Activated CD4-positive, alpha-beta memory T cell treated with anti-CD3 and anti-CD28 coated beads for 36 hours (primary cell): ENCODE results near the gene EXOC3L1. TPM values are rescaled to one million over a fixed set of nuclear protein-coding genes. Genes with fewer than 3 reads are reported as not detected.

Experiments
- CTCF ChIA-PET: fragments of 350-600 bp; sonication (Branson Sonifier 250); formaldehyde crosslinking; loops from one replicate; lab custom pipeline; 2021; ENCODE audit warnings: antibody characterized with exemption, inconsistent platforms; lab: Charles Lee
- POLR2A ChIA-PET: fragments of 350-600 bp; sonication (Branson Sonifier 250); formaldehyde crosslinking; loops from one replicate; lab custom pipeline; 2021; ENCODE audit warnings: antibody characterized with exemption; lab: Charles Lee
- DNase-seq: peaks from one replicate; pipeline ENCODE4 v3.0.0-alpha.2; 2020
- H3K27ac Mint-ChIP-seq: one replicate; pipeline ENCODE4 v1.8.0; 2021; ENCODE audit warnings: mixed read lengths
- H3K27me3 Mint-ChIP-seq: one replicate; pipeline ENCODE4 v1.8.0; 2021; ENCODE audit warnings: mixed read lengths
- H3K36me3 Mint-ChIP-seq: one replicate; pipeline ENCODE4 v1.8.0; 2021; ENCODE audit warnings: mixed read lengths
- H3K4me1 Mint-ChIP-seq: one replicate; pipeline ENCODE4 v1.8.0; 2021; ENCODE audit warnings: low read depth, mixed read lengths
- H3K4me3 Mint-ChIP-seq: one replicate; pipeline ENCODE4 v1.8.0; 2021; ENCODE audit warnings: mild to moderate bottlenecking, mixed read lengths
- H3K9me3 Mint-ChIP-seq: one replicate; pipeline ENCODE4 v1.8.0; 2021; ENCODE audit warnings: mixed read lengths
- intact Hi-C: fragments of 100-400 bp; cut with micrococcal nuclease; formaldehyde crosslinking; loops from one replicate; pipeline ENCODE4 v1.15.1; 2023
- total RNA-seq, 2 experiments: library from RNA; stranded (reverse); gene quantifications; one replicate each; pipeline ENCODE4 v1.2.3, GENCODE V29; 2021

EXOC3L1 gene
- total RNA-seq, 2 experiments from 2014 or later: not detected

DNA sequence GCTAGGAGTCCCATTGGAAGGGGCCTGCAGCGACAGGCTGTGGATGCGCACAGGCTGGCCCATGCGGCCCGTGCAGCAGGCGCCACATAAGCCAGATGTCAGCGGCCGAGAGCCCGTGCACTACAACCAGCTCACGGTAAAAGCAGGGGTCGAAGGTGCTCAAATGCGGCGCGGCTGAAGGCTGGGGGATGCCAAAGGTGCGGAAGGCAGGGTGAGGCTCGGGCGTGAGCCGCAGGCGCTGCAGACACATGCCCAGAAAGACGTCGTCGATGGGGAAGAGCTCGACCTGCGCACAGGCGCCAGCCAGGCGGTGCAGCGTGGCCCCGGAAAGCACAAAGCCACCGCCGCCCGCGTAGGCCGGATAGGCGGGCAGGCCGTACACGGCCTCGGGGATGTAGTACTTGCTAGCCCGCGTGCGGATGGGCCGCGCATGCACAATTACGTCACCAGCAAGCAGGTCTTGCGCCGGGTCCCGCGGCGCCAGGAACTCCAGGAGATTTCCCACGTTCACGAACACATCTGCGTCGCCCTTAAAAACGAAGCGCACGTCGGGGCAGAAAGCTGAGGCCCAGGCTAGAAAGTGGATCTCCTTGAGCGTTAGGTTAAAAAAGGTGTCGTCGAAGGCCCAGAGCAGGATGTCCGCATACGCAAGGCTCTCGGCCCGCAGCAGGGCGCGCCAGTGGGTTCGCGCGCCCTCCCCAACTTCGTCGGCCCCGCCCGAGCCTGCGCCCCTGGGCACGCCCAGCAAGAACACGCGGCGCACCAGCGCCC lies 40.5 kb downstream of the EXOC3L1 start:
- DNase-seq: no peak
- Mint-ChIP-seq H3K27me3 (no peaks in the 10 kb centered on the region), H3K27ac (peak overlapping the region; percentile 47), H3K4me1 (peaks cover 23% of the 10 kb centered on the region), H3K9me3 (no peaks in the 10 kb centered on the region), H3K36me3 (peaks cover 33% of the 10 kb centered on the region), H3K4me3 (peak overlapping the region; percentile 10)
- intact Hi-C loops: no loop called here
- ChIA-PET CTCF (interaction anchor here (1.1 to 14.8 kb wide), 3 partner anchors 11 to 132 kb away, joined by 3 to 350 read pairs (median 4); partner anchors contain the start of gene FBXL8), POLR2A (interaction anchor here (1.0 kb wide), 1 partner anchor 13 kb away, joined by 4 read pairs; no protein-coding TSS in a partner anchor)

DNA sequence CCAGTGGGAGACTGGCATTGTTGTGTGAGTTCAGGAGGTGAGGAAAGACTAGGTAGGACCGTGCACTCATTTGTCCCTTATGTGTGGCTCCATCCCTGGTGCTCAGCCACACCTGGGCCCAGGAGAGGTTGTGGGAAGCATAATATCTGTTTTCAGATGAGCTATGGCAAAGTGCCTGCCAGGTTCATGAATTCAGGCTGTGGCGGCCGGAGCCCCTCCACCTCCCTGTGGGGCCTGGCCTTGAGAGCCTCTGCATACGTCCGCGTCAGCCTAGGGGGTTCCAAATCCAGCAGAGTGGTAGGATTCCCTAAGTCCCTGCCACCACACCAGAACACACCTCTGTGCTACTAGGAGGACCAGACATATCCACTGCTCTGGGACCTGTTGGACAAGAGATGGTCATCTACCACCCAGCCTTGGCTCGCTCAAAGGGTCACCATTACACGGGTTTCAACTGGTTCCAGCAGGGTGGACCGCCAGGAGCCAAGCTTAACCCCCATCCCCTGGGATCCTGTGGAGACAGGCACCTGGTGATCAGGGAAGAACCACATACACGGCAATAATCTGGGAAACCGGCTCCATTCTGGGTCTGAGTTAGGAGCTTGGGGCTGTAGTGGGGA lies 41.2 kb downstream of the EXOC3L1 start:
- Mint-ChIP-seq H3K4me3 (peak overlapping the region; percentile 10), H3K27me3 (no peaks in the 10 kb centered on the region), H3K9me3 (no peaks in the 10 kb centered on the region), H3K36me3 (peaks cover 35% of the 10 kb centered on the region), H3K4me1 (peaks cover 18% of the 10 kb centered on the region), H3K27ac (no peak overlapping the region)
- DNase-seq: no peak
- ChIA-PET POLR2A (interaction anchor here (1.0 kb wide), 1 partner anchor 14 kb away, joined by 4 read pairs; no protein-coding TSS in a partner anchor), CTCF (interaction anchor here (1.1 kb wide), 2 partner anchors 12 to 131 kb away, joined by 3 to 4 read pairs; partner anchors contain the start of gene FBXL8)
- intact Hi-C loops: no loop called here

GRCh38 chr16:67148221-67148620 lies 41.7 kb downstream of the EXOC3L1 start:
- no peak overlapping the region for H3K27ac Mint-ChIP-seq
- DNase-seq: no peak
- CTCF ChIA-PET: interaction anchor here (1.1 kb wide), 1 partner anchor 130 kb away, joined by 4 read pairs; no protein-coding TSS in a partner anchor
- H3K4me3 Mint-ChIP-seq: no peak overlapping the region
- H3K9me3 Mint-ChIP-seq: no peaks in the 10 kb centered on the region
- H3K4me1 Mint-ChIP-seq: peaks cover 15% of the 10 kb centered on the region
- POLR2A ChIA-PET: no interaction called here
- peaks cover 37% of the 10 kb centered on the region for H3K36me3 Mint-ChIP-seq
- intact Hi-C loops: no loop called here
- H3K27me3 Mint-ChIP-seq: no peaks in the 10 kb centered on the region

- Mint-ChIP-seq H3K4me3 (no peak overlapping the region), H3K36me3 (peaks cover 41% of the 10 kb centered on the region), H3K27ac (no peak overlapping the region), H3K27me3 (no peaks in the 10 kb centered on the region), H3K9me3 (no peaks in the 10 kb centered on the region), H3K4me1 (peaks cover 8% of the 10 kb centered on the region)
- ChIA-PET CTCF (interaction anchor here (1.2 kb wide), 1 partner anchor 8 kb away, joined by 4 read pairs; no protein-coding TSS in a partner anchor), POLR2A (no interaction called here)
- no peak for DNase-seq
- intact Hi-C loops: loop anchor here (1.0 kb wide), 1 partner anchor 23 kb away; the partner anchor contains the start of gene NOL3
These were observed 42.3 kb downstream of the EXOC3L1 start for GRCh38 chr16:67147437-67148140.

DNA sequence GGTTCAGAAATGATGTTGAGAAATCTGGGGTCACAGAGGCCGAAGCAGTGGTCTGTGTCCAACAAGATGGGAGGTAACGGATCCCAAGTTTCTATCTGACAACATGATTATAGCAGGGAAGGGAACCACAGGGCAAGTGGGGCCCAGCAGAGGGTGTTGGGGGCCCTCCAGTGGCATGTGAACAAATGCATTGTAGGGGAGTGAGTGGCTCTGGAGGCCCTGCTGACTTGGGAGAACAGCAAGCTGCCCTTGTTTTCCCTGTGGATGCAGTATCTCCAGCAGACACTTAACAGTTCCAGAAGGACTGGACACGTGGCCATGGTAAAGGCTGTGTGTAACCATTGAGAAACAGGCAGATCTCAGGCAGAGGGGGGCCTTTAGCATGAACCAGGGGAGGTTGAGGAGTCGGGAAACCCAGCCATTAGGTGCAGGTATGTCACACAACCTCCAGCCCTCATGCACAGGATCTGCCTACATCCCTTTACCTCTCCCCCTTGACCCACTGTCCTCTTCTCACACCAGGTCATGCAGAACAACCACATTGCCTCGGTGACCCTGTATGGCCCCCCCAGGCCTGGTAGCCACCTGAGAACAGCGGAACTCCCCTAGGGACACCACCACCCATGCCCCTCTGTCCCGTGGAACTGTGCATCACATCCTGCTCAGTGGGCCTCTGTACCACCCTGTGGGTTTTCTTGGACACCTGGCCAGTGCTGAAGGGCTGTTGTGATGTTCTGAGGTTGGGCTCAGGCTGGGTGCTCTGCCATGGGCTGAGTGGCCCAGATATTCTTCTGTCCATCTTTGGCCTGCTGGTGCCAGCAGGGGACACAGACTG lies 43.2 kb downstream of the EXOC3L1 start:
- peaks cover 8% of the 10 kb centered on the region for H3K4me1 Mint-ChIP-seq
- ChIA-PET POLR2A (no interaction called here), CTCF (interaction anchor here (1.2 to 1.3 kb wide), 2 partner anchors 8 kb away, joined by 4 to 7 read pairs; no protein-coding TSS in a partner anchor)
- H3K27me3 Mint-ChIP-seq: no peaks in the 10 kb centered on the region
- intact Hi-C loops: loop anchor here (1.0 kb wide), 1 partner anchor 24 kb away; the partner anchor contains the start of gene NOL3
- peaks cover 41% of the 10 kb centered on the region for H3K36me3 Mint-ChIP-seq
- no peaks in the 10 kb centered on the region for H3K9me3 Mint-ChIP-seq
- no peak overlapping the region for H3K4me3 Mint-ChIP-seq
- no peak overlapping the region for H3K27ac Mint-ChIP-seq
- no peak for DNase-seq

- no peak for DNase-seq
- H3K36me3 Mint-ChIP-seq: peaks cover 46% of the 10 kb centered on the region
- ChIA-PET POLR2A (no interaction called here), CTCF (interaction anchor here (1.3 kb wide), 1 partner anchor 9 kb away, joined by 7 read pairs; no protein-coding TSS in a partner anchor)
- H3K4me3 Mint-ChIP-seq: no peak overlapping the region
- peaks cover 4% of the 10 kb centered on the region for H3K4me1 Mint-ChIP-seq
- H3K9me3 Mint-ChIP-seq: no peaks in the 10 kb centered on the region
- intact Hi-C loops: no loop called here
- no peak overlapping the region for H3K27ac Mint-ChIP-seq
- H3K27me3 Mint-ChIP-seq: no peaks in the 10 kb centered on the region
These were observed 44.2 kb downstream of the EXOC3L1 start for GRCh38 chr16:67145746-67146145.

GRCh38 chr16:67144943-67145342 lies 45.0 kb downstream of the EXOC3L1 start:
- Mint-ChIP-seq H3K36me3 (peaks cover 52% of the 10 kb centered on the region), H3K4me3 (no peak overlapping the region), H3K4me1 (peaks cover 4% of the 10 kb centered on the region), H3K27me3 (no peaks in the 10 kb centered on the region), H3K9me3 (no peaks in the 10 kb centered on the region), H3K27ac (no peak overlapping the region)
- intact Hi-C loops: no loop called here
- no peak for DNase-seq
- ChIA-PET POLR2A (no interaction called here), CTCF (interaction anchor here (2.2 kb wide), 1 partner anchor 10 kb away, joined by 7 read pairs; no protein-coding TSS in a partner anchor)

- H3K4me1 Mint-ChIP-seq: no peaks in the 10 kb centered on the region
- CTCF ChIA-PET: interaction anchor here (1.1 to 4.0 kb wide), 2 partner anchors 13 to 189 kb away, joined by 4 to 19 read pairs; no protein-coding TSS in a partner anchor
- no peaks in the 10 kb centered on the region for H3K27me3 Mint-ChIP-seq
- H3K36me3 Mint-ChIP-seq: peaks cover 43% of the 10 kb centered on the region
- H3K4me3 Mint-ChIP-seq: no peak overlapping the region
- no peak overlapping the region for H3K27ac Mint-ChIP-seq
- DNase-seq: no peak
- H3K9me3 Mint-ChIP-seq: no peaks in the 10 kb centered on the region
- POLR2A ChIA-PET: no interaction called here
- intact Hi-C loops: no loop called here
These were observed 47.6 kb downstream of the EXOC3L1 start for GRCh38 chr16:67142342-67142741.

DNA sequence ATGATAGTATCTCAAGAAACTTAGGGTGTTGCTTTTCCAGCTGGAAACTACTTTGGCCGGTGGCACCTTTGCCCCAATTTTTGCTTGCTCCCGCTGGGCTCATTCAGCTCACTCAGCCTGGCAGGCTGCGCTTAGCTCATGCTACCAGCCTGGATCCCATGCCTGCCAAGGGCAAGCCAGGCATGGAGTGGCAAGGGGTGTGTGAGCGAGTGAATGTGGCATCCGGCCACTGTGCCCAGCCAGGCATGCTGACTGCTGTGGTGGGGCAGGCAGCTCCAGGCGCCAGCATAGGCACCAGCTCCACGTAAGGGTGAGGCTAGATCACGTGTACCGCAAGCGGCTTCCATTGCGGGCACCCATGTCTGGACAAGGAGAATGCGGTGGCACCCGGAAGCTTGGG lies 48.5 kb downstream of the EXOC3L1 start:
- Mint-ChIP-seq H3K4me1 (no peaks in the 10 kb centered on the region), H3K4me3 (no peak overlapping the region), H3K27me3 (no peaks in the 10 kb centered on the region), H3K36me3 (peaks cover 42% of the 10 kb centered on the region), H3K27ac (no peak overlapping the region), H3K9me3 (no peaks in the 10 kb centered on the region)
- ChIA-PET POLR2A (interaction anchor here (0.9 kb wide), 1 partner anchor 123 kb away, joined by 3 read pairs; no protein-coding TSS in a partner anchor), CTCF (interaction anchor here (1.1 to 4.0 kb wide), 3 partner anchors 14 to 188 kb away, joined by 4 to 19 read pairs (median 4); no protein-coding TSS in a partner anchor)
- intact Hi-C loops: no loop called here
- DNase-seq: no peak

GRCh38 chr16:67137605-67138004 lies 52.3 kb downstream of the EXOC3L1 start:
- intact Hi-C loops: no loop called here
- CTCF ChIA-PET: interaction anchor here (0.6 to 1.7 kb wide), 3 partner anchors 18 to 187 kb away, joined by 3 to 10 read pairs (median 4); no protein-coding TSS in a partner anchor
- no peaks in the 10 kb centered on the region for H3K9me3 Mint-ChIP-seq
- no peak overlapping the region for H3K4me3 Mint-ChIP-seq
- no peaks in the 10 kb centered on the region for H3K27me3 Mint-ChIP-seq
- DNase-seq: no peak
- H3K27ac Mint-ChIP-seq: no peak overlapping the region
- POLR2A ChIA-PET: no interaction called here
- H3K36me3 Mint-ChIP-seq: peaks cover 33% of the 10 kb centered on the region
- no peaks in the 10 kb centered on the region for H3K4me1 Mint-ChIP-seq
